SK-N-SH treated with all-trans-retinoic acid at 6 μM for 48 hours (cell line): ENCODE data around the gene COMMD4.

Source experiments
- ATAC-seq: fragments of 200-7000 bp; cut with Tn5 transposase; 3 replicates; pipeline ENCODE4 v1.9.1; 2020; ENCODE audit warnings: mild to moderate bottlenecking, moderate library complexity
- CSDC2 ChIP-seq: fragments of 250-450 bp; sonication (Bioruptor Pico); IDR thresholded peaks from 2 replicates; pipeline ENCODE4 v1.5.0; 2020; ENCODE audit warnings: mild to moderate bottlenecking, moderate library complexity
- OSR1 ChIP-seq: fragments of 250-450 bp; sonication (Bioruptor Pico); IDR thresholded peaks from 2 replicates; pipeline ENCODE4 v1.8.0; 2022; ENCODE audit warnings: moderate library complexity, mild to moderate bottlenecking, inconsistent platforms
- PPARA ChIP-seq: fragments of 250-450 bp; sonication (Bioruptor Pico); IDR thresholded peaks from 2 replicates; pipeline ENCODE4 v1.5.0; 2020; ENCODE audit warnings: mild to moderate bottlenecking, borderline replicate concordance
- RARB ChIP-seq: fragments of 250-450 bp; sonication (Bioruptor Pico); IDR thresholded peaks from 2 replicates; pipeline ENCODE4 v1.8.0; 2021; ENCODE audit warnings: mild to moderate bottlenecking, moderate library complexity
- SNAI2 ChIP-seq: fragments of 250-450 bp; sonication (Bioruptor Pico); IDR thresholded peaks from 2 replicates; pipeline ENCODE4 v1.5.0; 2020; ENCODE audit warnings: mild to moderate bottlenecking, moderate library complexity
- TOX ChIP-seq: fragments of 250-450 bp; sonication (Bioruptor Pico); IDR thresholded peaks from 2 replicates; pipeline ENCODE4 v1.8.0; 2021; ENCODE audit warnings: mild to moderate bottlenecking, moderate library complexity, borderline replicate concordance
- ZC3H10 ChIP-seq: fragments of 250-450 bp; sonication (Bioruptor Pico); IDR thresholded peaks from 2 replicates; pipeline ENCODE4 v1.5.1; 2021; ENCODE audit warnings: mild to moderate bottlenecking, moderate library complexity
- ZFP30 ChIP-seq: fragments of 450-650 bp; formaldehyde crosslinking; IDR thresholded peaks from 2 replicates; pipeline ENCODE4 v1.5.0; 2022; ENCODE audit warnings: mild to moderate bottlenecking, moderate library complexity
- ZNF70 ChIP-seq: fragments of 450-650 bp; formaldehyde crosslinking; IDR thresholded peaks from 2 replicates; pipeline ENCODE4 v1.5.0; 2020; ENCODE audit warnings: mild to moderate bottlenecking, moderate library complexity
- ZNF8 ChIP-seq: fragments of 450-650 bp; formaldehyde crosslinking; IDR thresholded peaks from 2 replicates; pipeline ENCODE4 v1.5.0; 2020; ENCODE audit warnings: mild to moderate bottlenecking, moderate library complexity
- TF ChIP-seq, protein P1 (sequence below): fragments of 250-450 bp; sonication (Bioruptor Pico); IDR thresholded peaks from 2 replicates; pipeline ENCODE4 v1.5.0; 2020; ENCODE audit warnings: mild to moderate bottlenecking, moderate library complexity
- TF ChIP-seq, protein P2 (sequence below): fragments of 250-450 bp; sonication (Bioruptor Pico); IDR thresholded peaks from 2 replicates; pipeline ENCODE4 v1.8.0; 2021; ENCODE audit warnings: low read depth, mild to moderate bottlenecking, moderate library complexity, borderline replicate concordance
- TF ChIP-seq, protein P3 (sequence below): fragments of 250-450 bp; sonication (Bioruptor Pico); IDR thresholded peaks from 2 replicates; pipeline ENCODE4 v1.5.1; 2020; ENCODE audit warnings: low read depth, mild to moderate bottlenecking, moderate library complexity
- TF ChIP-seq, protein P4 (sequence below): fragments of 250-450 bp; sonication (Bioruptor Pico); IDR thresholded peaks from 2 replicates; pipeline ENCODE4 v1.8.0; 2020; ENCODE audit warnings: mild to moderate bottlenecking, moderate library complexity, borderline replicate concordance
- TF ChIP-seq, protein P5 (sequence below): fragments of 250-450 bp; sonication (Bioruptor Pico); IDR thresholded peaks from 2 replicates; pipeline ENCODE4 v1.5.1; 2021; ENCODE audit warnings: mild to moderate bottlenecking, moderate library complexity

COMMD4 gene

DNA sequence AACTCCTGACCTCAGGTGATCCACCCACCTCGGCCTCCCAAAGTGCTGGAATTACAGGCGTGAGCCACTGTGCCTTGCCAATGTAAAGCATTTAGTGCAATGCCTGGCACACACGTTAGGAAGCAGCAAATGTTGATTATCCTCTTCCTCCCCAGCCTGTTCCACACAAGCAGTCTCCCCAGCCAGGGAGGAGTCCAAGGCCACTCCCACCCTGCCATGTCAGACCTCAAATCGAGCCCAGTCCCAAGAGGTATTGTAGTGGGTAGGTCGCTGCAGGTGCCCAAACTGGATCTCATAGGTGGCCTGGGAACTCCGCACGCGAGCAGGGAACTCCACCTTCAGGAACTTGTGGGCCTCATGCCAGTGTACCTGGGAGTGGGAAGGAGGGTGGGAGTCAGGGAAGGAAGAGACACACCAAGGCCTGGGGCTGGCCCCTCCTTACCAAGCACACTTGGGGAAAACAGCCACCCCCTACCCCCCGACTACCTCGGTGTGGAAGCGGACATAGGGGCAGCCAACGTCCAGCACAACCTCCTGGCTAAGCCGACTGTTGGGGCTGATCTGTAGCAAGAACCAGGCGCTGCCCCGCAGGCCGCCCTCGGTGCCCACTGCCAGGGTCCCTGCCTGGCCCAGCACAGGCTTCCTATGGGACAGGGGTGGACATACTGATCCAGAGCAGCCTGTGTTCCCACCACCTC, 22.3 kb downstream of the COMMD4 start (continued):
- TF ChIP-seq, protein P1, sequence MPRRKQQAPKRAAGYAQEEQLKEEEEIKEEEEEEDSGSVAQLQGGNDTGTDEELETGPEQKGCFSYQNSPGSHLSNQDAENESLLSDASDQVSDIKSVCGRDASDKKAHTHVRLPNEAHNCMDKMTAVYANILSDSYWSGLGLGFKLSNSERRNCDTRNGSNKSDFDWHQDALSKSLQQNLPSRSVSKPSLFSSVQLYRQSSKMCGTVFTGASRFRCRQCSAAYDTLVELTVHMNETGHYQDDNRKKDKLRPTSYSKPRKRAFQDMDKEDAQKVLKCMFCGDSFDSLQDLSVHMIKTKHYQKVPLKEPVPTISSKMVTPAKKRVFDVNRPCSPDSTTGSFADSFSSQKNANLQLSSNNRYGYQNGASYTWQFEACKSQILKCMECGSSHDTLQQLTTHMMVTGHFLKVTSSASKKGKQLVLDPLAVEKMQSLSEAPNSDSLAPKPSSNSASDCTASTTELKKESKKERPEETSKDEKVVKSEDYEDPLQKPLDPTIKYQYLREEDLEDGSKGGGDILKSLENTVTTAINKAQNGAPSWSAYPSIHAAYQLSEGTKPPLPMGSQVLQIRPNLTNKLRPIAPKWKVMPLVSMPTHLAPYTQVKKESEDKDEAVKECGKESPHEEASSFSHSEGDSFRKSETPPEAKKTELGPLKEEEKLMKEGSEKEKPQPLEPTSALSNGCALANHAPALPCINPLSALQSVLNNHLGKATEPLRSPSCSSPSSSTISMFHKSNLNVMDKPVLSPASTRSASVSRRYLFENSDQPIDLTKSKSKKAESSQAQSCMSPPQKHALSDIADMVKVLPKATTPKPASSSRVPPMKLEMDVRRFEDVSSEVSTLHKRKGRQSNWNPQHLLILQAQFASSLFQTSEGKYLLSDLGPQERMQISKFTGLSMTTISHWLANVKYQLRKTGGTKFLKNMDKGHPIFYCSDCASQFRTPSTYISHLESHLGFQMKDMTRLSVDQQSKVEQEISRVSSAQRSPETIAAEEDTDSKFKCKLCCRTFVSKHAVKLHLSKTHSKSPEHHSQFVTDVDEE (CRISPR knock-in tag), result no peak
- TF ChIP-seq, protein P2, sequence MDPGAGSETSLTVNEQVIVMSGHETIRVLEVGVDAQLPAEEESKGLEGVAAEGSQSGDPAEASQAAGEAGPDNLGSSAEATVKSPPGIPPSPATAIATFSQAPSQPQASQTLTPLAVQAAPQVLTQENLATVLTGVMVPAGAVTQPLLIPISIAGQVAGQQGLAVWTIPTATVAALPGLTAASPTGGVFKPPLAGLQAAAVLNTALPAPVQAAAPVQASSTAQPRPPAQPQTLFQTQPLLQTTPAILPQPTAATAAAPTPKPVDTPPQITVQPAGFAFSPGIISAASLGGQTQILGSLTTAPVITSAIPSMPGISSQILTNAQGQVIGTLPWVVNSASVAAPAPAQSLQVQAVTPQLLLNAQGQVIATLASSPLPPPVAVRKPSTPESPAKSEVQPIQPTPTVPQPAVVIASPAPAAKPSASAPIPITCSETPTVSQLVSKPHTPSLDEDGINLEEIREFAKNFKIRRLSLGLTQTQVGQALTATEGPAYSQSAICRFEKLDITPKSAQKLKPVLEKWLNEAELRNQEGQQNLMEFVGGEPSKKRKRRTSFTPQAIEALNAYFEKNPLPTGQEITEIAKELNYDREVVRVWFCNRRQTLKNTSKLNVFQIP (CRISPR knock-in tag), result no peak
- TF ChIP-seq CSDC2, result no peak

DNA sequence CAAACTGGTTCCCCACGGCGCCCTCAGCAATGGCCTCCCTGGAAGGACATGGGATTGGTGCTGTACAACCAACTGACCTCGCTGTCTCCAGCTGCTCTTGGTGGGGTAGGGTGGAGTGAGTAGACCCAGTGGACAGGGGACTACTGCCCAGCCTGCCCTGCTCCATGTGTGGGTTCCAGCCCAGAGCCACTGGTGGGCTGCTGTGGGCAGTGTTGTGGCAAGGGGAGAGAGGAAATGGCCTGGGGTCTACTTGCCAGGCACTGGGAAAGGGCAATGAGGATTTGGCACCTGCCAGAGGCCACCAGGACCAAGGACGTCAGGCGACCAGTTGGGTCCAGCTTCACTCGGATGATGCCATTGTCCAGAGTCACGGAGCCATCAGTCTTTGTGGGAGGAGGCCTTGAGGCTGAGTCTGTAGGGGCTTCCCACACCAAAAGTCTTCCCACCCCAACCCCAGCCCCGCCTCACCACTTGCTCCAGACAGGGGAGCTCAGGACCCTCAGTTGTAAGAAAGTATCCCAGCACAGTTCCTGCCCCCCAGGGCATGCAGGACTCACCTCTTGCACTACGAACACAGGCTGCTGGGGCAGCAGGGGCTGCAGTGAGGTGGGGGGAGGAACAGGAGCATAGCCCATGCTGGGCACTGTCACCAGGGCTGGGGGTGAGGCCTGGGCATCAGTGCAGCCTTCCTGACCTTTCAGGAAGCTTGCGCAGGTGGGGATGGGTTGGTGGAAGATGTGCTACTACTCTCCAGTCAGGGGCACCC, 23.1 kb downstream of the COMMD4 start:
- TF ChIP-seq, protein P1 (CRISPR knock-in tag), result no peak
- TF ChIP-seq ZFP30, result no peak
- TF ChIP-seq RARB, result no peak
- TF ChIP-seq SNAI2 (CRISPR knock-in tag), result no peak
- TF ChIP-seq ZC3H10 (CRISPR knock-in tag), result no peak
- no peak for TF ChIP-seq TOX
- TF ChIP-seq ZNF8, result no peak
- TF ChIP-seq, protein P2 (CRISPR knock-in tag), result no peak
- ATAC-seq, result no peak

DNA sequence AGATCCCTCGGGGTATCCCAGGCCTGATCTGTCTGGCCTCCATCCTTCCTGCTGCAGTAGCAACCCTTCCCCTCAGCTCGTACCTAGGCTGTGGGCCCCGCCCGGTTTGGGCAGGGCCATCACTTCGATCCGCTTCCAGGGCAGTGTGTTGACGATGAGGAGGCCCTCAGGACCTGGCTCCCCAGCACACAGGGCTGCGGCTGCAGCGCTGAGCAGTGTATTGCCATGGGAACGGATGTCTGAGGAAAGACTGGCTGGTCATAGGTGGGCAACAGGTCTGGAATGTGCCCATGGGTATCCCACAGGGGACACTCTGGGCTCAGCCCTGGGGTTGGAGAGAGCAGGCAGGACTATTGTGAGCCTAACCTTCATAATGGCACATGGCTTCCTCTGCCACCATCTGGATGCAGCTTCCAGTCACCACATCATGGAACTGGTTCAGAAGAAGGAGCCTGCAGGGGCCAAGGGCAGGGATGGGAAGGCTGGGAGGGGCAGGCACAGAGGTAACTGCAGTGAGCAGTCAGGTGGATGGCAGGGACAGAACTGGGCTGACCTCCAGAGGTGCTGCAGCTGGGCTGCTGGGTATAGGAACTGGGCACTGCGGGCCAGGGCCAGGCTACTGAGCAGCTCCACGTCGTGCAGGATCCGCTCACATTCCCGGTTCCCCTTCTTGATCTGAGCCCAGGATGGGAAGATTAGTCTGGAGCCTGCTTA, 23.8 kb downstream of the COMMD4 start:
- ATAC-seq, result no peak
- TF ChIP-seq, protein P3, sequence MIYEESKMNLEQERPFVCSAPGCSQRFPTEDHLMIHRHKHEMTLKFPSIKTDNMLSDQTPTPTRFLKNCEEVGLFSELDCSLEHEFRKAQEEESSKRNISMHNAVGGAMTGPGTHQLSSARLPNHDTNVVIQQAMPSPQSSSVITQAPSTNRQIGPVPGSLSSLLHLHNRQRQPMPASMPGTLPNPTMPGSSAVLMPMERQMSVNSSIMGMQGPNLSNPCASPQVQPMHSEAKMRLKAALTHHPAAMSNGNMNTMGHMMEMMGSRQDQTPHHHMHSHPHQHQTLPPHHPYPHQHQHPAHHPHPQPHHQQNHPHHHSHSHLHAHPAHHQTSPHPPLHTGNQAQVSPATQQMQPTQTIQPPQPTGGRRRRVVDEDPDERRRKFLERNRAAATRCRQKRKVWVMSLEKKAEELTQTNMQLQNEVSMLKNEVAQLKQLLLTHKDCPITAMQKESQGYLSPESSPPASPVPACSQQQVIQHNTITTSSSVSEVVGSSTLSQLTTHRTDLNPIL (CRISPR knock-in tag), result no peak

DNA sequence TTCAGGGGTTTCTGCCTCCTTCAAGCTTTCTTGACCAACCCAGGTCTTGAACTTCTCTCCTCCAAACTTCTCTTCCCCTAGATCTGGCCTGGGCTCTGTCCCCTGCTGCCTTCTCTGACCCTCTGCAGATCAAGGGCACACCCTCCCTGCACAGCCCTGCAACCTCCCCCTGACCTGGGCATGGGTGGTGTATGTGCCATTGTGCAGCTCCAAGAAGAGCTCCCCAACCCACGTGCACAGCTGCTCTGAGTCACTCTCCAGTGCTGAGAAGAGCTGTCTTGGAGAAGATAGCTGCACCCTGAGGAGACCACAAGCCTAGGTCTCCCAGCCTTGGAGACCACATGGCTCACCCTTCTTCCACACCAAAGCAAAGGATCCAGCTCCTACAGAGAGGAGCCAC, 24.5 kb downstream of the COMMD4 start:
- TF ChIP-seq, protein P4, sequence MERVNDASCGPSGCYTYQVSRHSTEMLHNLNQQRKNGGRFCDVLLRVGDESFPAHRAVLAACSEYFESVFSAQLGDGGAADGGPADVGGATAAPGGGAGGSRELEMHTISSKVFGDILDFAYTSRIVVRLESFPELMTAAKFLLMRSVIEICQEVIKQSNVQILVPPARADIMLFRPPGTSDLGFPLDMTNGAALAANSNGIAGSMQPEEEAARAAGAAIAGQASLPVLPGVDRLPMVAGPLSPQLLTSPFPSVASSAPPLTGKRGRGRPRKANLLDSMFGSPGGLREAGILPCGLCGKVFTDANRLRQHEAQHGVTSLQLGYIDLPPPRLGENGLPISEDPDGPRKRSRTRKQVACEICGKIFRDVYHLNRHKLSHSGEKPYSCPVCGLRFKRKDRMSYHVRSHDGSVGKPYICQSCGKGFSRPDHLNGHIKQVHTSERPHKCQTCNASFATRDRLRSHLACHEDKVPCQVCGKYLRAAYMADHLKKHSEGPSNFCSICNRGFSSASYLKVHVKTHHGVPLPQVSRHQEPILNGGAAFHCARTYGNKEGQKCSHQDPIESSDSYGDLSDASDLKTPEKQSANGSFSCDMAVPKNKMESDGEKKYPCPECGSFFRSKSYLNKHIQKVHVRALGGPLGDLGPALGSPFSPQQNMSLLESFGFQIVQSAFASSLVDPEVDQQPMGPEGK (CRISPR knock-in tag), result no peak
- no peak for TF ChIP-seq ZNF70 (CRISPR knock-in tag)
- TF ChIP-seq OSR1 (CRISPR knock-in tag), result no peak
- TF ChIP-seq, protein P5, sequence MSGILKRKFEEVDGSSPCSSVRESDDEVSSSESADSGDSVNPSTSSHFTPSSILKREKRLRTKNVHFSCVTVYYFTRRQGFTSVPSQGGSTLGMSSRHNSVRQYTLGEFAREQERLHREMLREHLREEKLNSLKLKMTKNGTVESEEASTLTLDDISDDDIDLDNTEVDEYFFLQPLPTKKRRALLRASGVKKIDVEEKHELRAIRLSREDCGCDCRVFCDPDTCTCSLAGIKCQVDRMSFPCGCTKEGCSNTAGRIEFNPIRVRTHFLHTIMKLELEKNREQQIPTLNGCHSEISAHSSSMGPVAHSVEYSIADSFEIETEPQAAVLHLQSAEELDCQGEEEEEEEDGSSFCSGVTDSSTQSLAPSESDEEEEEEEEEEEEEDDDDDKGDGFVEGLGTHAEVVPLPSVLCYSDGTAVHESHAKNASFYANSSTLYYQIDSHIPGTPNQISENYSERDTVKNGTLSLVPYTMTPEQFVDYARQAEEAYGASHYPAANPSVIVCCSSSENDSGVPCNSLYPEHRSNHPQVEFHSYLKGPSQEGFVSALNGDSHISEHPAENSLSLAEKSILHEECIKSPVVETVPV (CRISPR knock-in tag), result no peak
- no peak for TF ChIP-seq PPARA (CRISPR knock-in tag)
- no peak for TF ChIP-seq RARB
- TF ChIP-seq SNAI2 (CRISPR knock-in tag), result no peak
- no peak; the same call in 2 of the 3 replicates for ATAC-seq
